HFFc6 (cell line): ENCODE measurements around the gene SLC28A3. TPM values are rescaled to one million over a fixed set of nuclear protein-coding genes. Genes with fewer than 3 reads are reported as not detected.
A peak's percentile ranks its signal among the peaks of the same experiment; 100 is the strongest.

Experiments
- DNase-seq: peaks from one replicate; pipeline ENCODE4 v3.0.0-alpha.2; 2018
- H3K27ac Mint-ChIP-seq: 2 replicates; pipeline ENCODE4 v1.8.0; 2020; ENCODE audit warnings: mild to moderate bottlenecking, mixed read lengths
- H3K27me3 Mint-ChIP-seq: 2 replicates; pipeline ENCODE4 v1.8.0; 2021; ENCODE audit warnings: mild to moderate bottlenecking, moderate library complexity, mixed read lengths; ENCODE audit not compliant: insufficient read depth
- H3K36me3 Mint-ChIP-seq: 2 replicates; pipeline ENCODE4 v1.8.0; 2021; ENCODE audit warnings: low read depth, mixed read lengths
- H3K4me1 Mint-ChIP-seq: 2 replicates; pipeline ENCODE4 v1.8.0; 2020; ENCODE audit warnings: low read depth, mixed read lengths
- H3K4me3 Mint-ChIP-seq: 2 replicates; pipeline ENCODE4 v1.8.0; 2020; ENCODE audit warnings: mild to moderate bottlenecking, moderate library complexity, mixed read lengths
- H3K9me3 Mint-ChIP-seq: 2 replicates; pipeline ENCODE4 v1.8.0; 2020; ENCODE audit warnings: mild to moderate bottlenecking, mixed read lengths
- total RNA-seq, 6 experiments: library from RNA; stranded (reverse); fragmentation: NEBNext Ultra II Directional; extraction: Animal tissue kit (Norgen Biotek cat#: 25700); gene quantifications; 2 replicates in 1 of 6; 3 replicates in 5 of 6; pipeline ENCODE4 v1.2.3, GENCODE V29; 2021
- TF ChIP-seq, protein P1 (sequence below): fragments of 200-600 bp; sonication (generic); IDR thresholded peaks from 2 replicates; pipeline ENCODE4 v1.5.0; 2021; ENCODE audit warnings: antibody characterized with exemption, mild to moderate bottlenecking

Gene SLC28A3
- total RNA-seq, 6 experiments from 2014 or later: 0.43 to 0.64 (median 0.54) TPM

DNA sequence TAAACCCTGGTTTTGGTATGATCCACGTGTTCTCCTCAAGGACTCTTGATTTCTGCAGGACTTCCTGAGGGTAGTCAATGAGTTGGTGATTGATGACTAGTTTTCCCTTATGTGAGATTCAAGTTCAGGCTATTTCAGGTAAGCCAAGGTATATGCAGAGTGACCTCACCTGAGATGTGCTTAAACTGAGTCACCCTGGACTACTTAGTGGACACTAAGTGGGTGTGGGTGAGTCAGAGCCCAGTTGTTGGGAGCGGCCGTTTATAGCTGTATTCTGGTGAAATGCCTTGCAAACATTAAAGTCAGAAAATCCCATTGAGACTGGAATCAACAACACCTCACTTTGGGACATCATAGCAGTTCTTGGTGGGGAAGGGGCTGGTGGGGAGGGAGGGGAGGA lies 62.9 kb downstream of the SLC28A3 start:
- Mint-ChIP-seq H3K4me1 (peaks cover 8% of the 10 kb centered on the region; the same call in 1 of the 2 replicates), H3K36me3 (no peaks in the 10 kb centered on the region), H3K27ac (no peak overlapping the region), H3K4me3 (no peak overlapping the region), H3K9me3 (no peaks in the 10 kb centered on the region), H3K27me3 (peaks cover under 1% of the 10 kb centered on the region)
- DNase-seq: no peak
- TF ChIP-seq, protein P1, sequence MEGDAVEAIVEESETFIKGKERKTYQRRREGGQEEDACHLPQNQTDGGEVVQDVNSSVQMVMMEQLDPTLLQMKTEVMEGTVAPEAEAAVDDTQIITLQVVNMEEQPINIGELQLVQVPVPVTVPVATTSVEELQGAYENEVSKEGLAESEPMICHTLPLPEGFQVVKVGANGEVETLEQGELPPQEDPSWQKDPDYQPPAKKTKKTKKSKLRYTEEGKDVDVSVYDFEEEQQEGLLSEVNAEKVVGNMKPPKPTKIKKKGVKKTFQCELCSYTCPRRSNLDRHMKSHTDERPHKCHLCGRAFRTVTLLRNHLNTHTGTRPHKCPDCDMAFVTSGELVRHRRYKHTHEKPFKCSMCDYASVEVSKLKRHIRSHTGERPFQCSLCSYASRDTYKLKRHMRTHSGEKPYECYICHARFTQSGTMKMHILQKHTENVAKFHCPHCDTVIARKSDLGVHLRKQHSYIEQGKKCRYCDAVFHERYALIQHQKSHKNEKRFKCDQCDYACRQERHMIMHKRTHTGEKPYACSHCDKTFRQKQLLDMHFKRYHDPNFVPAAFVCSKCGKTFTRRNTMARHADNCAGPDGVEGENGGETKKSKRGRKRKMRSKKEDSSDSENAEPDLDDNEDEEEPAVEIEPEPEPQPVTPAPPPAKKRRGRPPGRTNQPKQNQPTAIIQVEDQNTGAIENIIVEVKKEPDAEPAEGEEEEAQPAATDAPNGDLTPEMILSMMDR: no peak

DNA sequence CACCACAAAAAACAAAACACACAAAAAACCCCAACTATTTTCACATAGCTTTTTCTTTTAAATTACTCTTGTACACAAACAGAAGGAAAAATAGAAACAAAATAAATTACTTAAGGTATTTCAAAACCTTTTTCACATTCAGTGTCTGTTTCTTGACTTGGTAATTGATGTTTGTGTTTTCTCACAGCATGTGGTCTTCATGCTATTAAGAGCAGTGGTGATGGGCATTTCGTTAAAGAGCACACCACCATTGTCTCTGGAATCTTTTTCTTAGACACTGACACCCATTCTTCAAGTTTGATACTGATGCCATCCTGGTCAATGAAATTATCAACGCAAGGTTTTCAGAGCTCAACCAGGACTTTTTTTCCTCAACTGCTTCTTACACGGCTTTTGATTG lies 63.8 kb downstream of the SLC28A3 start:
- TF ChIP-seq, protein P1: no peak
- Mint-ChIP-seq H3K36me3 (no peaks in the 10 kb centered on the region), H3K27ac (no peak overlapping the region), H3K27me3 (peaks cover 7% of the 10 kb centered on the region), H3K4me3 (no peak overlapping the region), H3K9me3 (no peaks in the 10 kb centered on the region), H3K4me1 (peaks cover 8% of the 10 kb centered on the region; the same call in 1 of the 2 replicates)
- no peak for DNase-seq

DNA sequence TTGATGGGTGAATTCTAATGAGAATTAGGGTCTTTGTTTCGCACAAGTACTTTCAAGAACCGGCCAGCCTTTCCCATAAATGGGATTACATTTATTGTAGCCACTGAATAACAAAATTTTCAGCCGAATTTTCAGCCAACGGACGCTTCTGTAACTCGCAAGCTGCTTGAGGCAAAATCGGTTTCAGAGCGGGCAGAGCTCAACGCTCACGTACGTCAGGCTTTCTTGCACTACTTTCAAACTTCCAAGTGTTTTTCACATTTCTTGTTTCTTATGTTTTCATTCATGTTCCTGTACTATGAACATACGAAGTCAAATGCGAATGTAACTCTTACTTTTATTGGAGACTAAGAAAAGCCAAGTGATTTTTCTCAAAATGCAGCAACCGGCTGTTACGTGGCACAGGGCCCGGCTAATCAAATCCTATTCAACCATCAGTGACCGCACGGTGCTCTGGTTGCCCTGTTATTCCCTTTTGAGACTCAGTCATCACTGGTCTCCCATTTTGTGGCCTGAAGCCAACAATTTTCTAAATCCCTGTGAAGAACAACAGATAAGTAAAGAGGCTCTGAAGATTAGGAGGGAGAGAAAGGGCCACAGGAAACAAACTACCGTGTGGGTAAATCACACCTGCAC lies 68.5 kb downstream of the SLC28A3 start:
- Mint-ChIP-seq H3K4me3 (peak overlapping the region; percentile 81), H3K27me3 (peaks cover 7% of the 10 kb centered on the region), H3K9me3 (no peaks in the 10 kb centered on the region), H3K4me1 (no peaks in the 10 kb centered on the region), H3K36me3 (no peaks in the 10 kb centered on the region), H3K27ac (no peak overlapping the region)
- TF ChIP-seq, protein P1: no peak
- no peak for DNase-seq

DNA sequence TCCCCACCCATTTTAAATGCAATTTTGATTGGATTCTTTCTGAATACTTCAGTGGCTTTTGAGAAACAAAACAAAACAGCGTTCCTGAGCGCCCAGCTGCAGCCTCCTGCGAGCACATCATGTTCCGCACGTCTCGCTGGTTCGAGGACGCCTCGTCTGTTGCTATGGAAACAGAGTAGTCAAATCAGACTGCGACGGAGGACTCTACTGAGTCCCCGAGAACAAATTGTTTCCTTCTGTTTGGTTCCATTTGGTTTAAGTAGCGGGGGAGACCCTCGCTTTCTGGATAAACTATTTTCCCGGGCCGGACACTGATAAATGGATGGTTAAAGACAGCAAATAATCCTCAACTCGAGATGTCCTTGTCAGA lies 69.0 kb downstream of the SLC28A3 start:
- no peaks in the 10 kb centered on the region for H3K4me1 Mint-ChIP-seq
- H3K36me3 Mint-ChIP-seq: no peaks in the 10 kb centered on the region
- H3K27me3 Mint-ChIP-seq: peaks cover 7% of the 10 kb centered on the region
- TF ChIP-seq, protein P1: no peak
- peak overlapping the region; percentile 81 for H3K4me3 Mint-ChIP-seq
- DNase-seq: peak; percentile 39
- H3K9me3 Mint-ChIP-seq: no peaks in the 10 kb centered on the region
- H3K27ac Mint-ChIP-seq: no peak overlapping the region

DNA sequence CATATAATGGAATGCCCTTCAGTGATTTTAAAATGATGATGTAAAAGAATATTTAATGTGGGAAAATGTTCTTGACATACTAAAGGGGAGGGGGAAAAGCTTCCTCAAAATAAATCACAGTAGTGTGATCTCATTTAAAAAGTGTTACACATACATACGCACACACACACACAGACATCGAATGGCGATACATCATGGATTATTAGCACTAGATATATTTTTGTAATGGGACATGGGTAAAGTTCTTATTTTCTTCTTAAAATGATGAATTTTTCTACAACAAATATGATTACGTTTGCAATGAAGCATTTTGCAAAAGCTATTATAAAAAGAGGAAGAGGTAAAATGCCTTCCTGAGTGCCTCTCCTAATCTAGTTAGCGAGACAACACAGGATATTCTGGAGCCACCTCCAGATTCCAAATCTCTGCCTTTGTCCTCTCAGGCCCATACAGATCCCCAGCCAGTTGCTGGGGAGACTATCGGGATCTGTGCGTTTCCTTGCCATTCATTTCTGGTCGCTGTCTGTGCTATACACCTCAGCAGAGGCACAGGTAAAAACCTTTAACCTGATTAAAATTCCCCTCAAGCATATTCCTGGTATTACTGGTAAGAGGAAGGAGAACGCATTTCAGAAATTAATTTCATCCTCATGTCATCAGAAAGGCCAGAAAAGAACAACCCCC lies 69.6 kb downstream of the SLC28A3 start:
- H3K27ac Mint-ChIP-seq: no peak overlapping the region
- H3K4me3 Mint-ChIP-seq: peak overlapping the region; percentile 81
- TF ChIP-seq, protein P1: no peak
- no peaks in the 10 kb centered on the region for H3K9me3 Mint-ChIP-seq
- H3K27me3 Mint-ChIP-seq: peaks cover 10% of the 10 kb centered on the region
- DNase-seq: no peak
- no peaks in the 10 kb centered on the region for H3K36me3 Mint-ChIP-seq
- H3K4me1 Mint-ChIP-seq: no peaks in the 10 kb centered on the region
